ENCODE results near the gene PNMA6F. TPM values are rescaled to one million over a fixed set of nuclear protein-coding genes. Genes with fewer than 3 reads are reported as not detected.

The PNMA6F gene
- total RNA-seq, 2 experiments from 2014 or later: not detected

GRCh38 chrX:153318811-153319210 is 2.8 kb downstream of the PNMA6F start:
- no peak for DNase-seq
- peaks cover 12% of the 10 kb centered on the region for H3K27me3 Mint-ChIP-seq
- H3K36me3 Mint-ChIP-seq: no peaks in the 10 kb centered on the region
- no peak overlapping the region for H3K4me3 Mint-ChIP-seq
- H3K27ac Mint-ChIP-seq: no peak overlapping the region
- peaks cover 2% of the 10 kb centered on the region for H3K4me1 Mint-ChIP-seq
- H3K9me3 Mint-ChIP-seq: no peaks in the 10 kb centered on the region

GRCh38 chrX:153317996-153318722 is 3.4 kb downstream of the PNMA6F start:
- Mint-ChIP-seq H3K4me3 (no peak overlapping the region), H3K9me3 (no peaks in the 10 kb centered on the region), H3K27me3 (peaks cover 12% of the 10 kb centered on the region), H3K27ac (no peak overlapping the region), H3K36me3 (no peaks in the 10 kb centered on the region), H3K4me1 (no peaks in the 10 kb centered on the region)
- no peak for DNase-seq

- Mint-ChIP-seq H3K4me1 (no peaks in the 10 kb centered on the region), H3K4me3 (no peak overlapping the region), H3K36me3 (no peaks in the 10 kb centered on the region), H3K27ac (no peak overlapping the region), H3K27me3 (peaks cover 8% of the 10 kb centered on the region), H3K9me3 (no peaks in the 10 kb centered on the region)
- DNase-seq: no peak
Observed at GRCh38 chrX:153317306-153317705, 4.3 kb downstream of the PNMA6F start.

GRCh38 chrX:153312842-153313241 is 8.7 kb downstream of the PNMA6F start:
- DNase-seq: no peak
- Mint-ChIP-seq H3K4me3 (no peak overlapping the region), H3K36me3 (no peaks in the 10 kb centered on the region), H3K9me3 (no peaks in the 10 kb centered on the region), H3K27ac (no peak overlapping the region), H3K4me1 (no peaks in the 10 kb centered on the region), H3K27me3 (no peaks in the 10 kb centered on the region)

GRCh38 chrX:153312041-153312440 is 9.5 kb downstream of the PNMA6F start:
- H3K36me3 Mint-ChIP-seq: no peaks in the 10 kb centered on the region
- DNase-seq: no peak
- no peaks in the 10 kb centered on the region for H3K9me3 Mint-ChIP-seq
- no peaks in the 10 kb centered on the region for H3K27me3 Mint-ChIP-seq
- no peaks in the 10 kb centered on the region for H3K4me1 Mint-ChIP-seq
- H3K27ac Mint-ChIP-seq: no peak overlapping the region
- H3K4me3 Mint-ChIP-seq: no peak overlapping the region

- Mint-ChIP-seq H3K27ac (no peak overlapping the region), H3K4me3 (no peak overlapping the region), H3K4me1 (no peaks in the 10 kb centered on the region), H3K36me3 (no peaks in the 10 kb centered on the region), H3K27me3 (no peaks in the 10 kb centered on the region), H3K9me3 (no peaks in the 10 kb centered on the region)
- DNase-seq: no peak
Observed at GRCh38 chrX:153310901-153311300, 10.7 kb downstream of the PNMA6F start.

- Mint-ChIP-seq H3K27me3 (peaks cover 14% of the 10 kb centered on the region), H3K4me3 (no peak overlapping the region), H3K9me3 (no peaks in the 10 kb centered on the region), H3K36me3 (no peaks in the 10 kb centered on the region), H3K4me1 (no peaks in the 10 kb centered on the region), H3K27ac (no peak overlapping the region)
- no peak for DNase-seq
Observed at GRCh38 chrX:153307276-153308178, 14.0 kb downstream of the PNMA6F start.

GRCh38 chrX:153306527-153307115 is 14.9 kb downstream of the PNMA6F start:
- DNase-seq: no peak
- Mint-ChIP-seq H3K9me3 (no peaks in the 10 kb centered on the region), H3K4me1 (no peaks in the 10 kb centered on the region), H3K4me3 (no peak overlapping the region), H3K27me3 (peaks cover 14% of the 10 kb centered on the region), H3K36me3 (no peaks in the 10 kb centered on the region), H3K27ac (no peak overlapping the region)

- Mint-ChIP-seq H3K27me3 (peaks cover 14% of the 10 kb centered on the region), H3K36me3 (no peaks in the 10 kb centered on the region), H3K27ac (no peak overlapping the region), H3K4me3 (no peak overlapping the region), H3K4me1 (no peaks in the 10 kb centered on the region), H3K9me3 (no peaks in the 10 kb centered on the region)
- no peak for DNase-seq
Observed at GRCh38 chrX:153305972-153306371, 15.6 kb downstream of the PNMA6F start.

GRCh38 chrX:153304988-153305736 is 16.4 kb downstream of the PNMA6F start:
- Mint-ChIP-seq H3K36me3 (no peaks in the 10 kb centered on the region), H3K4me3 (no peak overlapping the region), H3K4me1 (no peaks in the 10 kb centered on the region), H3K27ac (no peak overlapping the region), H3K9me3 (no peaks in the 10 kb centered on the region), H3K27me3 (peaks cover 14% of the 10 kb centered on the region)
- DNase-seq: no peak

- Mint-ChIP-seq H3K4me1 (no peaks in the 10 kb centered on the region), H3K4me3 (no peak overlapping the region), H3K9me3 (no peaks in the 10 kb centered on the region), H3K27ac (no peak overlapping the region), H3K36me3 (no peaks in the 10 kb centered on the region), H3K27me3 (peaks cover 14% of the 10 kb centered on the region)
- no peak for DNase-seq
Observed at GRCh38 chrX:153303276-153304262, 18.0 kb downstream of the PNMA6F start.

GRCh38 chrX:153302796-153303195 is 18.8 kb downstream of the PNMA6F start:
- no peaks in the 10 kb centered on the region for H3K9me3 Mint-ChIP-seq

GRCh38 chrX:153301746-153302145 is 19.8 kb downstream of the PNMA6F start:
- DNase-seq: no peak
- no peak overlapping the region for H3K27ac Mint-ChIP-seq
- H3K27me3 Mint-ChIP-seq: peaks cover 14% of the 10 kb centered on the region
- no peaks in the 10 kb centered on the region for H3K36me3 Mint-ChIP-seq
- no peaks in the 10 kb centered on the region for H3K4me1 Mint-ChIP-seq
- H3K4me3 Mint-ChIP-seq: no peak overlapping the region
- H3K9me3 Mint-ChIP-seq: no peaks in the 10 kb centered on the region

More at GRCh38 chrX:153302796-153303195, 18.8 kb downstream of the PNMA6F start:
- Mint-ChIP-seq H3K27ac (no peak overlapping the region), H3K4me1 (no peaks in the 10 kb centered on the region), H3K4me3 (no peak overlapping the region), H3K27me3 (peaks cover 14% of the 10 kb centered on the region), H3K36me3 (no peaks in the 10 kb centered on the region)
- no peak for DNase-seq

- no peak overlapping the region for H3K4me3 Mint-ChIP-seq
- no peak for DNase-seq
- H3K27me3 Mint-ChIP-seq: peaks cover 14% of the 10 kb centered on the region
- H3K27ac Mint-ChIP-seq: no peak overlapping the region
- no peaks in the 10 kb centered on the region for H3K4me1 Mint-ChIP-seq
- H3K36me3 Mint-ChIP-seq: no peaks in the 10 kb centered on the region
- H3K9me3 Mint-ChIP-seq: no peaks in the 10 kb centered on the region
Observed at GRCh38 chrX:153299855-153300254, 21.7 kb downstream of the PNMA6F start.
